ENCODE data around the gene ZNF280D.

ZNF280D gene

DNA sequence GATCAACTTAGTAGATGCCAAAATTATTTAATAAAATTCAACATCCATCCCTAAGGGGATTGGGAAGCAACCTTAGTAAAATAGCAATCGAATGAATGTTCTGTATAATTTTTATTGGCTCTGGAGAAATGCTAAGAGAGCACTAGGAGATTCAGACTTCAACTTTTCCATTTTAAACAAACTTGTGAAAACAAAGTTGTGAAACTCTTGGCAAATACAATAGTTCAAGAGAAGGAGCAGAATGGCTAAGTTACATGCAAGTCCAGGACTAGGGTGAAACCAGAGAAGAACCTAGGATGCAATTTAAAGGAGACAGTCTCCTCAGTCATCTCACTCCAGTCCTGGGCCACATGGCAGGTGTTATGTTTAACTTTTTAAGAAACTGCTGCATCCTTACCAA lies 16.7 kb upstream of the ZNF280D start:
- no peak for DNase-seq

GRCh38 chr15:56744701-56745683 lies 11.7 kb upstream of the ZNF280D start:
- DNase-seq = peak; percentile 3

DNA sequence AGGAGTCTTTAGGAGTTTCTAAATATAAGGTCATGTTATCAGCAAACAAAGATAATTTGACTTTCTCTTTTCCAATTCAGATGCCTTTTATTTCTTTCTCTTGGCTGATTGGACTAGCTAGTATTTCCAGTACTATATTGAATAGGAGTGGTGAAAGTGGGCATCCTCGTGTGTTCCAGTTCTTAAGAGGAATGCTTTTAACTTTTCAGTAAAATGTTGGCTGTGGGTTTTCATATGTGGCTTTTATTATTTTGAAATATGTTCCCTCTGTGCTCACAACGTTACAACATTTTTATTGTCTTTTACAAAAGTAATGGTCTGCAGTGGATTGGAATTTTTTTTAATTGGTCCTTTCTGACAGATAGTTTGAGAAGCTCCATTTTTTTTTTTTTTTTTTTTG lies 8.2 kb upstream of the ZNF280D start:
- no peak for DNase-seq

DNA sequence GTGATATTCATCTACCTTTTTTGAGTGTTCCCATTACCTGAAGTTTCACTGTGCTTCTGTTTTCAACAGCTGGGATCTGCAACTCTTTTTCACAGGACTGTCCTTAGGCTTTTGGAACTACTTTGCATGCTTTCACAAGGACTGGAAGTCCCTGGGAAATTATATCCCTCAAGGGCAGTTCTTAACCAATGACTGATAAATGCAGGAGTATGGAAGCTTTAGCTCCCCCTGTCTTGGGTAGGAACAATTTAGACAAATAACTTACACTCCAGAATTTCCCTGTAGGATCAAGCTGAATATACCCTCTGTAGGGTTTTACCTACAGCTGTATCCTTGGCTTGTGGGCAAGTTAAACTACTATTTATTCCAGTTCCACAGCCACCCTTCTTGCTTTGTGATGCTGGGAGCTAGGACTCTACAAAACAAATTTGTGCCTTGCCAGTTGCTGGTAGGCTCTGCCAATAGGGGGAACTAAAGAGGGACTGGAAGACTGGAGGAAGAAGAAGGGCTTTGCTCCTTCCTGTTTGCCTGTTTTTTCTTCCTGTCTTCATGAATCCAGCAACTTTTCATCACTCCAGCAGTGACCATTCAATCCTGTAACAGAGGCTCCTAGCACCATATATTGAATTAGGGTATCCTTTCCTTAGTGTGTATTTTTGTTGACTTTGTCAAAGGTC lies 6.8 kb upstream of the ZNF280D start:
- DNase-seq = no peak

DNA sequence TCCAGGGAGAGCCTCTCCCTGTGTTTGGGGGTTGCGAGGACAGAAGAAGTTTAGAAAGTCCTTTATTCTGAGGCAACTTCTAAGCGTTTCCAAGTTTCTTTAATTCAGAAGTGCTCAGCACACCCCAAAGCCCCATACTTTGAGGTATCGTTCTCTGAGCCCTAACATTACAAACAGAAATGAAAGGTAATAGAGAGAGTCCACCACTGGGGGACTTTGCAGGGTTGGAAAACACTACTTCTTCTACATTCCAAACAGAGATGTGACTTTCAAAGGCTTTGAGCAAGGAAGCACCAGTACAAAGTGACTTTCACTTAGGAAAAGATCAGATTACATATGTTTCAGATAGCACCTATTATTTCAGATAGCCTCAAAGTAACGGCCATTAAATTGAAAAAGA lies 6.2 kb upstream of the ZNF280D start:
- DNase-seq = no peak

- no peak for DNase-seq
Measured at GRCh38 chr15:56737791-56738190, 4.5 kb upstream of the ZNF280D start.

DNA sequence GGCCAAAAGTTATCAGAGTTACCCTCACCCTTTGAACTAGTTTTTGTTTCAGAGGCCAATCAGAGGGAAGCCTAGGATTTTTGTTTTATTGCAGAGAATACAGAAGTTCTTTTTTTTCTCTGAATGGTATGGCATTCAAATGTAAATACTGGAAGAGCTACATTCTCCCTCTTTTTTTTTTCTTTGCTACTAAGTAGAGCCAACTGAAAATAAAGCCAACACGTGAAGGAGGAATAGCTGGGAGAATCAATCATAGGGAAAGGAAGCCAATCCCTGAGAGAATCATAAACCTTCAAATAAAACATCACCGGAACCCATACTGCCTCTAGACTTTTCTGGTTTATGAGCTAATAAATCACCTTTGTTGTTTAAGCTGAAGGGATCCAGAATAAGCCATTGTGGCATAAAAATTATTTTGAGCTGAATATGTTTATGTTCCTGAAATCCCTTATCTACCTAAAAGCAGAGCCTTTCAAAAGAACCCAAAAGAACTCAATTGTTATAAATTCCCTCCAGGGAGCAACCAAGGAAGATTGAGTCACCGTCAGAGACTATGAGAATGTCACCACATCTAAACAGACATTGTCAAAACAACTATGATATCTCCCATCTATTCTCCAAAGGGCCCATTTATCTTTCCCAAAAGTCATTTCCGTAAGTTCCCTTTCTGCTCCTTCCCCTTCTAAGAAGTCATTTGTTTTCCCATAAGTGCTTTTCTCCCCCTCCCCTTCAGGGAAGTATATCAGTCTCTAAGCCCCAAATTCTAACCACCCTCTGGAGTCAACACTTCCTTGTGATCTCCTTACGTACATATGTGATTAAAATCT lies 3.8 kb upstream of the ZNF280D start:
- DNase-seq = no peak

- no peak for DNase-seq
Measured at GRCh38 chr15:56736308-56736707, 3.0 kb upstream of the ZNF280D start.

DNA sequence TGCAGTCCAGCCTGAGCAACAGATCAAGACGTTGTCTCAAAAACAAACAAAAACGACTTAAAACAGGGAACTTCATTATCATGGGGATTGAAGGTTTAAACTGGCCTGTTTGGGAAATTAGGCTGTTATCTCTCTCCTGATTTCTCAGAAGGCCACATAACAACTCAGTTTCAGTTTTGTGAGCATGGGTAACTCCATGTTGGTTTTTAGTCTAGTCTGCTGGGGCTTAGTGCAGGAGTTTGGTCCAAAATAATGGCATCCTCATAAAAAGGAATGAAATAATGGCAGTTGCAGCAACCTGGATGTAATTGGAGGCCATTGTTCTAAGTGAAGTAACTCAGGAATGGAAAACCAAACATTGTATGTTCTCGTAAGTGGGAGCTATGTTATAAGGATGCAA lies 2.3 kb upstream of the ZNF280D start:
- no peak for DNase-seq

DNA sequence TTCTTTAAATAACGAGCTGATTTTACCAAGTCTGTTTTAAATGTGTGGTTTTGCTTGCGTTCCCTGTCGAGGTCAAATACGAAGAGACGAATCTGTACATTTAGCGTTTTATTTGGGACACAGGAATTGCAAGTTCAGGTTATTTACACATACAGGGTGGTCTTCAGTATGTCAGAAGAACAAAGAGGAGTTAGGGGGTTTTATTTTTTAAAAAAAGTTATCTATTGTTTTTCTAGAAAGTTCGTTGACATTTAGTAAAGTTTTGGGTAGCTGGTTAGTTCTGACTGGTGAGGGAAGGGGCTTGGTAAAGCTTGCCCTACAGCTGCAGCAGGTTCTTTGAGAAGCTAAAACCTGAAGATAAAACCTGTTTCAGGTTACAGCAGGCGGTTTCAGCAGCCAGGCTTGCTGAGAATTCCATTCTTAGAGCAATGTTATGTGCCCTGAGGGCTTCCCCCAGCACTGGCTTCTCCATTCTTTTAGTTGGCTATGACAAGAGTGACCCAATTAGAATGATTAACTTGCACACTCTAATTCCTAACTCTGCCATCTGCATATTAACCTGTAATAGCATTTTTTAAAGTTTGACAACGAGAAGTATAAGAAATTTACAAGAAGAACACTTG lies 815 bp upstream of the ZNF280D start:
- DNase-seq = no peak

DNA sequence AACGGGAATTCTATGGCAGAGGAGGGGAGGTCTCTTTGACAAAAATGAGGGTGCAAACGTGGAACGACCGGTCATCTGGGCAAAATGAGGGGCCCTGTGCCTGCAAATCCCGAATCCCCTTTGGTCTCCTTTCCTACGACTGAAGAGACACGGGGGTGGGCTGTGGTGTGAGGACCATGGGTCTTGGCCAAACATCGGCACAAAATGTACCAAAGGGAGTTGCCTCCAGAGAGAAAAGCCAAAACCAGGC lies 498 bp downstream of the ZNF280D start:
- DNase-seq = peak; percentile 5

DNA sequence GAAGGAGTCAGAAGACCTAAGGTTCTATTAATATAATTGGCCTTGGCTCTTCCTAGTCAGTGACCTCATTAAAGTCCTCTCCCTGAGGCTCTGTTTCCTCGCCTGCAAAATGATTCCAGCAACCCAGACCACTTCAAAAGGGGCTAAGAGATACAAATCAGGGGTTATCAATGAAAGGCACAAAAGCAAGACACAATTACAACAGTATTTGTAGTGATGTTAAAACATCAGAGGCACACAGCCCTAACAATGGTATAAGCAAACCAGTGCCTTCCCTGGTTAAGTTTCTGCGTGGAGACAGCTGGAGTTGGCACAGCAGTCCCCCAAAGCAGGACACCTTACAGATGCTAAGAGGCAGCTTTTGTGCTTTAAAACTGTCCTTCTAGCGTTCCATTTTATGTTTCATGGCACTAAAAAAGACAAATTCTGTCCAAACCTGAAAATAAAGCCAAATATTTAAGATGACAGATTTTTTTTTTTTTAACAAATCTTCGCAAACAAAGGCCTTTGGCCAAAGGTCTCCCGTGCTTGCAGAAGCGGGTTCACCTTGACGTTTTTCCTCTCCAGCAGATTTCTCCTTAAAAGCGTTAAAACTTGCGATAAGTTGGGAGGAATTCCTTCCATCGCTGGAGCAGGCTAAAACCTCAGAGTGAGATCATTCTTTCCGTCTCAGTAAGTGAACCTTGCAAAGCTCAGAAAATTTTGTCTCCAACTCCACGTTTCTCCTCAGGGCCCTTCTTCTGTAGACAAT lies 999 bp downstream of the ZNF280D start:
- peak; percentile 5 for DNase-seq

- no peak for DNase-seq
Measured at GRCh38 chr15:56731548-56731947, 1.8 kb downstream of the ZNF280D start.

- no peak for DNase-seq
Measured at GRCh38 chr15:56729561-56729960, 3.7 kb downstream of the ZNF280D start.

- DNase-seq = no peak
Measured at GRCh38 chr15:56725386-56725785, 7.9 kb downstream of the ZNF280D start.

DNA sequence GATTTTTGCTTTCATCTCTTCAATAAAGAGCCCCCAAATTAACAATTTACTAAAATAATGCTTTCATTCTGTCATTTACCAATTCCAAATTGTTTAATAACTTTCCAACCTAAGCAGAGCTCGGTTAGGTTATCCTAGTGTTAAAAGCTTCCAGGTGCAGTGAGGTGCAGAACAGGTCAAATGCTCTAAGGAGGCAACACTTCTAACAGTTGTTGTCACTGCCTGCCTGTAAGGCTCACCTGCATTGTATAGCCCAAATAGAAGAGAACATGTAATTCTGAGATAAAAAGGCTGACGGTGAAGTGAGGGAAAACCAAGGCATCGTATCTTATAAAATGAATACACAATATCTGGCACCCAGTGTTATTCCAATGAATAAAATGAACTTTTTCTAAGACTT lies 9.1 kb downstream of the ZNF280D start:
- no peak for DNase-seq

DNA sequence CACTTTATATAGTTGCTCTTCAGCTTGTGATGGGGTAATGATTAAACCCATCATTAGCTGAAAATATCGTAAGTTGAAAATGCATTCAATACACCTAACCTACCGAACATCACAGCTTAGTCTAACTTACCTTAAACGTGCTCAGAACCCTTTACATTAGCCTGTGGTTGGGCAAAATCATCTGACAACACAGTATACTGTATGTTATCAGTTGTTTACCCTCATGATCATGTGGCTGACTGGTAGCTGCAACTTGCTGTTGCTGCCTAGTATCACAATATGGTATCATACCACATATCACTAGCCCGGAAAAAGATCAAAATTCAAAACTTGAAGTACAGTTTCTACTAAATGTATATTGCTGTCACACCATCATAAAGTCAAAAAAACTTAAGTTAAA lies 9.5 kb downstream of the ZNF280D start:
- no peak for DNase-seq

DNA sequence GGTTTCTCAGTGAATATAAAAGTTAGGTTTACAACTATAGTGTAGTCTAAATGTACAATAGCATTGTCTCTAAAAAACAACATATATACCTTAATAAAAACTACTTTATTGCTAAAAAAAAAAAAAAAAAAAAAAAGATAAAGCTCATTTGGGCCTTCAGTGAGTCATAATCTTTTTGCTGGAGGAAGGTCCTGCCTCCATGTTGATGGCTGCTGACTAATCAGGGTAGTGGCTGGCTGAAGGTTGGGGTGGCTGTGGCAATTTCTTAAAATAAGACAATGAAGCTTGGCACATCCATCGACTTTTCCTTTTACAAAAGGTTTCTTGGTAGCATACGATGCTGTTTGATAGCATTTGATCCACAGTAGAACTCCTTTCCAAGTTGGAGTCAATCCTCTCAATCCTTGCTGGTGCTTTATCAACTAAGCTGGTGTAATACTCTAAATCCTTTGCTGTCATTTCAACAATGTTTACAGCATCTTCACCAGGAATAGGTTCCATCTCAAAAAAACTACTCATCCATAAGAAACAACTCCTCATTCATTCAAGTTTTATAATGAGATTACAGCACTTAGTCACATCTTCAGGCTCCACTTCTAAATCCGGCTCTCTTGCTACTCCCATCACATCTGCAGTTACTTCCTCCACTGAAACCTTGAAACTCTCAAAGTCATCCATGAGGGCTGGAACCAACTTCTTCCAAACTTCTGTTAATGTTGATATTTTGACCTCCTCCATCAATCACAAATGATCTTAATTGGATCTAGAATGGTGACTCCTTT lies 13.3 kb downstream of the ZNF280D start:
- DNase-seq = no peak

GRCh38 chr15:56719021-56719612 lies 14.2 kb downstream of the ZNF280D start:
- no peak for DNase-seq

DNA sequence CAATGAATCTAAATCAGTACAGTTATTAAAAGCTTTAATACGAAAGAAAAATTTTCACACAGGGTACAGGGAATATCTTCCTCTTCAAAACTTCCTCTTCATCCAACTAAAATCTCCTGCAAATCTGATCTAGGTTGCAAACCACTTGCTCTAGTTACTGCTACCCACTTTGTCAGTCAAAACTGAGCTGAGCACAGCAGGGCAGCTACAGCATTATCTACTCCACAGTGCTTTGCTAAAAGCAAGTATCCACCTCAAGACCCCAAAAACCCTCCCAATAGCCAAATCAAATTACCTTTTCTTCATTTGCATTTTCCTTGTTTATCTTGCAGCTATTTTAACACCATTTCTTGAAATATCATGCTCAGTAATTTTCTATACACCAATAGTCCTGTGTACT lies 14.7 kb downstream of the ZNF280D start:
- DNase-seq = no peak

GRCh38 chr15:56716334-56716733 lies 17.0 kb downstream of the ZNF280D start:
- DNase-seq = no peak
